ENCODE results near the gene HDAC4. TPM values are rescaled to one million over a fixed set of nuclear protein-coding genes. Genes with fewer than 3 reads are reported as not detected.

HDAC4 gene
- total RNA-seq, 4 donors from 2014 or later: 12.9 to 91.6 (median 39.8) TPM

- TF ChIP-seq CTCF (IDR thresholded peaks at IDR 0.05) (no peak), POLR2A (IDR thresholded peaks at IDR 0.05) (no peak)
- Histone ChIP-seq H3K36me3 (no peaks in the 10 kb centered on the region), H3K4me1 (peaks cover 46 to 60% of the 10 kb centered on the region in 2 donors), H3K4me3 (replicated peaks in 1 of 3) (no peak overlapping the region), H3K9me3 (no peaks in the 10 kb centered on the region), H3K27ac (peak overlapping the region in 2 of 3 donors; percentile 5 to 55), H3K27me3 (no peaks in the 10 kb centered on the region)
- no peak for DNase-seq
- intact Hi-C loops (cut with DNase I): no loop called here
- 76 to 85% methylated on average over 13 of the region's 13 CpGs for WGBS, 2 donors
Observed at GRCh38 chr2:239225871-239226561, 174.8 kb downstream of the HDAC4 start.

- TF ChIP-seq POLR2A (IDR thresholded peaks at IDR 0.05) (no peak), CTCF (IDR thresholded peaks at IDR 0.05) (no peak)
- peaks cover 48 to 66% of the 10 kb centered on the region in 2 donors for H3K4me1 ChIP-seq
Observed at GRCh38 chr2:239225371-239225851, 175.4 kb downstream of the HDAC4 start.

DNA sequence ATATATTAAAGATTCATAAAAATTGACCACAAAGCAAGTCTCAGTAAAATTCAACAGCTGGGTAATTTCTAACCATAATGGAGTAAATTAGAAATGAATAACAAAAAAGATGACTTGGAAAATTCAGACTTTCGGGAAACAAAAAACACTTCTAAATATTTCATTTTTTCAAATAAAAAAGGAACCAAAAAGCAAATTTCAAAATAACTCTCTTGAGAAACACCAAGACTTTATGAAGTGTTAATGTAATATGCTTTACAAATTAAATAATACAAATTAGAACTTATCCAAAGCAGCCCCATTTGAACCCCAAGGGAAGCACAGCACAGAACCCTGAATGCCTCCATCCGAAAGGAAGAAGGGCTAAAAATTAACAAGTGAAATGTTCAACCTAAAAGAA, 175.9 kb downstream of the HDAC4 start:
- Histone ChIP-seq H3K4me1 (peaks cover 48 to 67% of the 10 kb centered on the region in 2 donors), H3K27me3 (no peaks in the 10 kb centered on the region)
- intact Hi-C loops (cut with DNase I): no loop called here

More at GRCh38 chr2:239225371-239225851, 175.4 kb downstream of the HDAC4 start:
- H3K9me3 ChIP-seq: no peaks in the 10 kb centered on the region
- no peak overlapping the region for H3K4me3 ChIP-seq (replicated peaks in 1 of 3)
- H3K27ac ChIP-seq: peak overlapping the region in 2 of 3 donors; percentile 5 to 46
- H3K27me3 ChIP-seq: no peaks in the 10 kb centered on the region
- H3K36me3 ChIP-seq: no peaks in the 10 kb centered on the region
- 76 to 86% methylated on average over 13 of the region's 13 CpGs for WGBS, 2 donors
- intact Hi-C loops (cut with DNase I): no loop called here
- no peak for DNase-seq

GRCh38 chr2:239224199-239224570, 176.6 kb downstream of the HDAC4 start:
- TF ChIP-seq POLR2A (IDR thresholded peaks at IDR 0.05): no peak
- TF ChIP-seq CTCF (IDR thresholded peaks at IDR 0.05): no peak
- Histone ChIP-seq H3K36me3 (no peaks in the 10 kb centered on the region), H3K9me3 (no peaks in the 10 kb centered on the region), H3K4me3 (replicated peaks in 1 of 3) (no peak overlapping the region), H3K27me3 (no peaks in the 10 kb centered on the region), H3K27ac (no peak overlapping the region), H3K4me1 (peaks cover 48 to 67% of the 10 kb centered on the region in 2 donors)
- intact Hi-C loops (cut with DNase I): no loop called here
- DNase-seq: no peak
- WGBS, 2 donors: 88 to 89% methylated on average over 13 of the region's 13 CpGs

More for the DNA sequence above, 175.9 kb downstream of the HDAC4 start:
- DNase-seq: no peak
- no peak for TF ChIP-seq CTCF (IDR thresholded peaks at IDR 0.05)
- no peak for TF ChIP-seq POLR2A (IDR thresholded peaks at IDR 0.05)
- no peaks in the 10 kb centered on the region for H3K36me3 ChIP-seq
- H3K27ac ChIP-seq: peak overlapping the region in 1 of 3 donors; percentile 46
- H3K9me3 ChIP-seq: no peaks in the 10 kb centered on the region
- no peak overlapping the region for H3K4me3 ChIP-seq (replicated peaks in 1 of 3)
- 84 to 85% methylated on average over 2 of the region's 2 CpGs for WGBS, 2 donors
